Keratinocyte (primary cell): Measurements from ENCODE around the gene GRK3. TPM values are rescaled to one million over a fixed set of nuclear protein-coding genes. Genes with fewer than 3 reads are reported as not detected.

Experiments
- DNase-seq: peaks from one replicate; pipeline ENCODE4 v3.0.0-alpha.2; 2011; ENCODE audit warnings: low read depth, missing footprints, low spot score
- FAIRE-seq: peaks from 2 replicates; lab custom pipeline; 2011; peaks lifted over from hg19 to GRCh38; lab: Jason Lieb, UNC
- H2AFZ ChIP-seq: 2 replicates; pipeline ENCODE4 v1.6.0; 2012; ENCODE audit warnings: low read length, control low read depth, inconsistent platforms; ENCODE audit not compliant: control insufficient read depth
- H3K27ac ChIP-seq: 2 replicates; pipeline ENCODE4 v1.5.1; 2011; ENCODE audit warnings: low read length; ENCODE audit not compliant: control insufficient read depth, insufficient read depth
- H3K27me3 ChIP-seq: 3 replicates; pipeline ENCODE4 v1.6.0; 2011; ENCODE audit warnings: low read length; ENCODE audit not compliant: control insufficient read depth, insufficient read depth; ENCODE audit errors: extremely low read depth
- H3K36me3 ChIP-seq, 2 experiments: 2 replicates in 1 of 2; 3 replicates in 1 of 2; pipeline ENCODE4 v1.5.1; 2011; ENCODE audit warnings: low read length in 2 of 2, mild to moderate bottlenecking in 1 of 2; ENCODE audit not compliant: control insufficient read depth in 2 of 2, insufficient read depth in 2 of 2; ENCODE audit errors: extremely low read depth in 1 of 2
- H3K4me1 ChIP-seq: 3 replicates; pipeline ENCODE4 v1.5.1; 2011; ENCODE audit warnings: low read length; ENCODE audit not compliant: control insufficient read depth, insufficient read depth; ENCODE audit errors: extremely low read depth
- H3K4me2 ChIP-seq: 3 replicates; pipeline ENCODE4 v1.6.0; 2011; ENCODE audit warnings: low read depth, low read length; ENCODE audit not compliant: control insufficient read depth, insufficient read depth; ENCODE audit errors: extremely low read depth
- H3K4me3 ChIP-seq, 3 experiments: fragments of 200-600 bp in 1 of 3; sonication (generic) in 1 of 3; 2 replicates in 2 of 3; 3 replicates in 1 of 3; pipeline ENCODE4 v1.5.1; 2011 to 2016; ENCODE audit warnings: low read length in 3 of 3, mild to moderate bottlenecking in 3 of 3, control low read depth in 2 of 3, inconsistent platforms in 1 of 3, low read depth in 1 of 3, mixed read lengths in 1 of 3, mixed run types in 1 of 3, moderate library complexity in 1 of 3; ENCODE audit not compliant: control insufficient read depth in 2 of 3, insufficient read depth in 2 of 3; ENCODE audit errors: extremely low read depth in 1 of 3
- H3K79me2 ChIP-seq: 2 replicates; pipeline ENCODE4 v1.6.0; 2012; ENCODE audit warnings: low read length; ENCODE audit not compliant: control insufficient read depth, insufficient read depth
- H3K9ac ChIP-seq: 3 replicates; pipeline ENCODE4 v1.6.0; 2011; ENCODE audit warnings: low read length; ENCODE audit not compliant: control insufficient read depth, insufficient read depth; ENCODE audit errors: extremely low read depth
- H3K9me1 ChIP-seq: 3 replicates; pipeline ENCODE4 v1.6.0; 2011; ENCODE audit warnings: low read length; ENCODE audit not compliant: control insufficient read depth, insufficient read depth; ENCODE audit errors: extremely low read depth
- H3K9me3 ChIP-seq: 2 replicates; pipeline ENCODE4 v1.5.1; 2012; ENCODE audit warnings: low read depth, low read length; ENCODE audit not compliant: control insufficient read depth
- H4K20me1 ChIP-seq: 3 replicates; pipeline ENCODE4 v1.6.0; 2011; ENCODE audit warnings: low read length; ENCODE audit not compliant: control insufficient read depth, insufficient read depth; ENCODE audit errors: extremely low read depth
- EZH2 ChIP-seq: IDR thresholded peaks from one replicate; pipeline ENCODE4 v1.6.1; 2012; ENCODE audit warnings: inconsistent platforms, mild to moderate bottlenecking, low read length, moderate library complexity
- dilution Hi-C: fragments of 300-500 bp; cut with MboI; formaldehyde crosslinking; loops from one replicate; pipeline ENCODE4 v1.7.0; 2020; ENCODE audit warnings: low sequenced_read_pairs; ENCODE audit not compliant: extremely low pct_ligation_motif_present
- polyA plus RNA-seq, 5 experiments: library from polyadenylated mRNA; depleted of rRNA in 3 of 5; stranded (reverse) in 3 of 5; stranded (forward) in 1 of 5; unstranded in 1 of 5; fragments of >200 nt; gene quantifications; 1 replicate in 1 of 5; 2 replicates in 3 of 5; 3 replicates in 1 of 5; pipeline versions ENCODE4 v1.2.1 to v1.2.3, GENCODE V29; 2011 to 2012; ENCODE audit warnings: missing spikeins in 2 of 5, low read depth in 1 of 5, low replicate concordance in 1 of 5
- TF ChIP-seq, protein P1 (sequence below), 3 experiments: IDR thresholded peaks in 1 of 3; conservative IDR thresholded peaks in 1 of 3; optimal IDR thresholded peaks in 1 of 3; 2 replicates in 2 of 3; 3 replicates in 1 of 3; pipeline versions ENCODE3 to v1.5.1; 2011; ENCODE audit warnings: low read length in 3 of 3, mild to moderate bottlenecking in 3 of 3, moderate library complexity in 2 of 3, control low read depth in 1 of 3, inconsistent platforms in 1 of 3; ENCODE audit not compliant: insufficient read depth in 2 of 3; ENCODE audit errors: extremely low read depth in 1 of 3

The GRK3 gene
- polyA plus RNA-seq, 1 donor (not counting 4 experiments of a cell fraction or from before 2014, with no cell fraction given), result 8.1 TPM

DNA sequence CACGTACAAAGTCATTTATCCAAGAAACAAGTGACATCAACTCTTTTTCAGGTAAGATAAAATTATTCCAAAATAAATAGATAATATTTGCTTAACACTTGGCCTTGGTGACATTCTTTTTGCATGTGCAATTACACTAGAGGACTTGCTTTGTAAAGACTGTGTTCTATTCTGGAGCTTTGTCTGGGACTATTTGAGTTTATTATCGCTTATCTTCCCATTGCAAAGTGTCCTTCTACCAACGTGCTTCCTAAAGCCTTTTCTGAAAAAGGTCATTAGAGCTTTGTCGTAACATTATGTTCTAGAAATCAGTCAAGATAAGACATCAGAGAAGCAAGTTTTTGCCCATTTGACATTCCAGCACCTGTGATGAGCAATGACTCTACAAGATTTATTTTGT, 99.2 kb downstream of the GRK3 start:
- no peak overlapping the region for H3K4me3 ChIP-seq
- H3K4me1 ChIP-seq, result peaks cover 7% of the 10 kb centered on the region
- TF ChIP-seq EZH2, result no peak
- TF ChIP-seq, protein P1, sequence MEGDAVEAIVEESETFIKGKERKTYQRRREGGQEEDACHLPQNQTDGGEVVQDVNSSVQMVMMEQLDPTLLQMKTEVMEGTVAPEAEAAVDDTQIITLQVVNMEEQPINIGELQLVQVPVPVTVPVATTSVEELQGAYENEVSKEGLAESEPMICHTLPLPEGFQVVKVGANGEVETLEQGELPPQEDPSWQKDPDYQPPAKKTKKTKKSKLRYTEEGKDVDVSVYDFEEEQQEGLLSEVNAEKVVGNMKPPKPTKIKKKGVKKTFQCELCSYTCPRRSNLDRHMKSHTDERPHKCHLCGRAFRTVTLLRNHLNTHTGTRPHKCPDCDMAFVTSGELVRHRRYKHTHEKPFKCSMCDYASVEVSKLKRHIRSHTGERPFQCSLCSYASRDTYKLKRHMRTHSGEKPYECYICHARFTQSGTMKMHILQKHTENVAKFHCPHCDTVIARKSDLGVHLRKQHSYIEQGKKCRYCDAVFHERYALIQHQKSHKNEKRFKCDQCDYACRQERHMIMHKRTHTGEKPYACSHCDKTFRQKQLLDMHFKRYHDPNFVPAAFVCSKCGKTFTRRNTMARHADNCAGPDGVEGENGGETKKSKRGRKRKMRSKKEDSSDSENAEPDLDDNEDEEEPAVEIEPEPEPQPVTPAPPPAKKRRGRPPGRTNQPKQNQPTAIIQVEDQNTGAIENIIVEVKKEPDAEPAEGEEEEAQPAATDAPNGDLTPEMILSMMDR (optimal IDR thresholded peaks at IDR 0.05 in 1 of 3, IDR thresholded peaks at IDR 0.05 in 1 of 3, conservative IDR thresholded peaks at IDR 0.05 in 1 of 3; ENCODE audit: extremely low read depth in 1 of 3, insufficient read depth in 2 of 3, low read length in 3 of 3), result no peak
- no peak for FAIRE-seq
- dilution Hi-C loops, result no loop called here
- no peaks in the 10 kb centered on the region for H3K36me3 ChIP-seq
- H4K20me1 ChIP-seq, result no peaks in the 10 kb centered on the region
- no peak overlapping the region for H2AFZ ChIP-seq
- DNase-seq, result no peak
- no peak overlapping the region for H3K9ac ChIP-seq
- H3K9me1 ChIP-seq, result peaks cover 3% of the 10 kb centered on the region
- no peaks in the 10 kb centered on the region for H3K27me3 ChIP-seq
- H3K9me3 ChIP-seq, result no peaks in the 10 kb centered on the region
- H3K79me2 ChIP-seq, result no peaks in the 10 kb centered on the region
- H3K4me2 ChIP-seq, result no peak overlapping the region
- H3K27ac ChIP-seq, result no peak overlapping the region

DNA sequence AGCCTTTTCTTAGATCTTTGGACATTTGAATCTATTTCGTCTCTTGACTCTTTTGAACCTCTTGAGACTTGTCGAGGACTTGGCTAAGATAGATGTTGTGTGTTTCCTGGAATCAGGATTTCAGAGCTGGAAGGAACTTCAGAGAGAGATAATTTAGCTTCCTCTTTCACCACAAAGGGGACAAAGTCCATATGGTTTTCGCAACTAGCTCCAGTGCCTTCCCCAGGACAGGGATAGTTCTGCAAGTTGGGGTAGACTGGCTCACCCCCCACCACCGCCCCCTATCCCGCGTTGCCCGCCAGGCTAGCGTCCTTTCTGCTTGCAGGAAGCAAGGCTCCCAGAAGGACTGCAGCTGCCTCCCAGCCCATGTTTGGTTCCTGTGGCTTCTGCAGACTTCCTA, 101.8 kb downstream of the GRK3 start:
- no peak overlapping the region for H3K4me2 ChIP-seq
- dilution Hi-C loops, result no loop called here
- FAIRE-seq, result no peak

More for the DNA sequence above, 101.8 kb downstream of the GRK3 start:
- no peak for TF ChIP-seq EZH2
- TF ChIP-seq, protein P1 (optimal IDR thresholded peaks at IDR 0.05 in 1 of 3, IDR thresholded peaks at IDR 0.05 in 1 of 3, conservative IDR thresholded peaks at IDR 0.05 in 1 of 3; ENCODE audit: extremely low read depth in 1 of 3, insufficient read depth in 2 of 3, low read length in 3 of 3), result no peak
- Histone ChIP-seq H3K4me3 (no peak overlapping the region), H3K27me3 (no peaks in the 10 kb centered on the region), H3K79me2 (no peaks in the 10 kb centered on the region), H3K9me1 (peaks cover 3% of the 10 kb centered on the region), H2AFZ (no peak overlapping the region), H3K27ac (no peak overlapping the region), H3K9me3 (no peaks in the 10 kb centered on the region), H4K20me1 (no peaks in the 10 kb centered on the region), H3K36me3 (no peaks in the 10 kb centered on the region), H3K4me1 (peaks cover 7% of the 10 kb centered on the region), H3K9ac (no peak overlapping the region)
- DNase-seq, result no peak
